Hepatocyte (in vitro differentiated cells): Measurements from ENCODE around the gene LRRC27.

Experiments
- EZH2 ChIP-seq: fragments of 200-600 bp; sonication (generic); IDR thresholded peaks from 2 replicates; pipeline ENCODE4 v1.6.1; 2016; ENCODE audit warnings: antibody characterized with exemption, mild to moderate bottlenecking, borderline replicate concordance
- EZH2phosphoT487 ChIP-seq: fragments of 200-600 bp; sonication (generic); IDR thresholded peaks from one replicate; pipeline ENCODE4 v1.6.1; 2018; ENCODE audit warnings: antibody characterized with exemption, mild to moderate bottlenecking, low read depth, moderate library complexity; ENCODE audit not compliant: unreplicated experiment, severe bottlenecking
- TF ChIP-seq, protein P1 (sequence below): fragments of 200-600 bp; sonication (generic); IDR thresholded peaks from 2 replicates; pipeline ENCODE4 v1.5.1; 2016; ENCODE audit warnings: antibody characterized with exemption, mild to moderate bottlenecking; ENCODE audit not compliant: poor library complexity

DNA sequence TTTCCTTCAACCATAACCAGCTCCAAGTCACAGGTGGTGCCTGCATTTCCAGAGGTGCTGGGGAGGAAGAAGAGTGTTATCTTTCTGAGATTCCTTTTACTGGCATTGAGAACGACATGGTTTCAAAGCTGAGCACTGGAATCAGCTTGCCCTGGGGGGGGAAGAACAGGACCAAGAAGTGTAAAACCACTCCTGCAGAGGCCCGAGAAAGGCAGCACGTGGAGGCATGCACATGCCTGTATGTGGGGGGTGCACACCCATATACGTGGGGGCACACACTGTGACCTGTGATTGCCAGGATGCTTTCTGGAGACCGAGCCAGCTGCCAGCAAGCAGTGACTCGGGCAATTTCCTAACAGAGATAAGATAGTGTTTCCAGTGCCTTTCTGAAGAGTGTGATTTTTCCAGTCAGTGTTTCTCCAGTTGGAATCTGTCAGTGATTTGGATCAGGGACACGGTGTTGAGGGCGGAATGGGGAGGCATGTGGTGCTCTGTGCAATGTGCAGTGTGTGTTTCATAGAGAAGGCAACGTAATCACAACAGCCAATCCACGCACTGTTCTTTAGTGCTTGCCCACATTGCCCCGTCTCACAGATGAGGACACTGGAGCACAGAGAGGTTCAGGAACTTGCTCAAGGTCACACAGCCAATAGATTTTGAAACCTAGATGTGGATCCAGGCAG, 4.2 kb downstream of the LRRC27 start:
- TF ChIP-seq, protein P1, sequence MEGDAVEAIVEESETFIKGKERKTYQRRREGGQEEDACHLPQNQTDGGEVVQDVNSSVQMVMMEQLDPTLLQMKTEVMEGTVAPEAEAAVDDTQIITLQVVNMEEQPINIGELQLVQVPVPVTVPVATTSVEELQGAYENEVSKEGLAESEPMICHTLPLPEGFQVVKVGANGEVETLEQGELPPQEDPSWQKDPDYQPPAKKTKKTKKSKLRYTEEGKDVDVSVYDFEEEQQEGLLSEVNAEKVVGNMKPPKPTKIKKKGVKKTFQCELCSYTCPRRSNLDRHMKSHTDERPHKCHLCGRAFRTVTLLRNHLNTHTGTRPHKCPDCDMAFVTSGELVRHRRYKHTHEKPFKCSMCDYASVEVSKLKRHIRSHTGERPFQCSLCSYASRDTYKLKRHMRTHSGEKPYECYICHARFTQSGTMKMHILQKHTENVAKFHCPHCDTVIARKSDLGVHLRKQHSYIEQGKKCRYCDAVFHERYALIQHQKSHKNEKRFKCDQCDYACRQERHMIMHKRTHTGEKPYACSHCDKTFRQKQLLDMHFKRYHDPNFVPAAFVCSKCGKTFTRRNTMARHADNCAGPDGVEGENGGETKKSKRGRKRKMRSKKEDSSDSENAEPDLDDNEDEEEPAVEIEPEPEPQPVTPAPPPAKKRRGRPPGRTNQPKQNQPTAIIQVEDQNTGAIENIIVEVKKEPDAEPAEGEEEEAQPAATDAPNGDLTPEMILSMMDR = no peak
- TF ChIP-seq EZH2phosphoT487 (no peak), EZH2 (no peak)
